Stimulated activated naive CD4-positive, alpha-beta T cell (primary cell): Measurements from ENCODE around the gene KRTAP4-8.
"Not testable (repeated sequence)": the region's sequence is repeated elsewhere in the genome, so short reads cannot be mapped to it uniquely, and the experiment has no call there.

ENCODE experiments used
- DNase-seq, 6 experiments: peaks; one replicate each; lab custom pipeline; 2025; lab: John Stamatoyannopoulos, UW

Gene KRTAP4-8

GRCh38 chr17:41108728-41109386 lies 10.9 kb upstream of the KRTAP4-8 start:
- not testable (repeated sequence) for DNase-seq

- no peak for DNase-seq
Observed at GRCh38 chr17:41107941-41108450, 10.1 kb upstream of the KRTAP4-8 start.

- DNase-seq = not testable (repeated sequence)
Observed at GRCh38 chr17:41105347-41105746, 7.4 kb upstream of the KRTAP4-8 start, which contains the start of gene KRTAP4-9. Gene KRTAP4-9, plus strand, starts transcription at chr17:41105389. Its CDS starts 0 bp downstream, at chr17:41105389.

GRCh38 chr17:41104386-41105038 lies 6.6 kb upstream of the KRTAP4-8 start:
- DNase-seq = not testable (repeated sequence)

- no peak for DNase-seq
Observed at GRCh38 chr17:41103896-41104295, 6.0 kb upstream of the KRTAP4-8 start.

- DNase-seq = no peak
Observed at GRCh38 chr17:41101586-41102259, 3.8 kb upstream of the KRTAP4-8 start, which contains the start of gene KRTAP4-16. Gene KRTAP4-16, minus strand, starts transcription at chr17:41102209. Its CDS starts 0 bp downstream, at chr17:41102209.

GRCh38 chr17:41099682-41100480 lies 1.9 kb upstream of the KRTAP4-8 start:
- peak in 1 of 6 experiments; percentile 3 for DNase-seq

GRCh38 chr17:41098481-41098880 lies 539 bp upstream of the KRTAP4-8 start:
- DNase-seq = no peak

- DNase-seq = no peak
Observed at GRCh38 chr17:41096055-41096454, 1.9 kb downstream of the KRTAP4-8 start.

- DNase-seq = not testable (repeated sequence)
Observed at GRCh38 chr17:41088760-41089352, 9.1 kb downstream of the KRTAP4-8 start.

GRCh38 chr17:41084100-41084856 lies 13.7 kb downstream of the KRTAP4-8 start, which contains the start of gene KRTAP4-7:
Gene KRTAP4-7, plus strand, starts transcription at chr17:41084150. Its CDS starts 57 bp downstream, at chr17:41084207.
- DNase-seq = not testable (repeated sequence)

- not testable (repeated sequence) for DNase-seq
Observed at GRCh38 chr17:41083427-41083826, 14.5 kb downstream of the KRTAP4-8 start.

- DNase-seq = no peak
Observed at GRCh38 chr17:41082626-41083025, 15.3 kb downstream of the KRTAP4-8 start.

- no peak for DNase-seq
Observed at GRCh38 chr17:41076788-41077187, 21.2 kb downstream of the KRTAP4-8 start.

GRCh38 chr17:41073676-41074075 lies 24.3 kb downstream of the KRTAP4-8 start:
- no peak for DNase-seq

- DNase-seq = no peak
Observed at GRCh38 chr17:41071606-41072360, 26.2 kb downstream of the KRTAP4-8 start.

- DNase-seq = no peak
Observed at GRCh38 chr17:41069031-41069430, 28.9 kb downstream of the KRTAP4-8 start.

- no peak for DNase-seq
Observed at GRCh38 chr17:41067281-41067680, 30.7 kb downstream of the KRTAP4-8 start.

- no peak for DNase-seq
Observed at GRCh38 chr17:41065829-41066624, 31.9 kb downstream of the KRTAP4-8 start, which contains the start of gene KRTAP2-4. Gene KRTAP2-4, minus strand, starts transcription at chr17:41065879. Its CDS starts 34 bp downstream, at chr17:41065845.
